OCI-M1 (cell line): ENCODE measurements around the gene ABHD16A.

Experiments
- DNase-seq: peaks from one replicate; lab custom pipeline; 2025; lab: John Stamatoyannopoulos, UW

ABHD16A gene

DNA sequence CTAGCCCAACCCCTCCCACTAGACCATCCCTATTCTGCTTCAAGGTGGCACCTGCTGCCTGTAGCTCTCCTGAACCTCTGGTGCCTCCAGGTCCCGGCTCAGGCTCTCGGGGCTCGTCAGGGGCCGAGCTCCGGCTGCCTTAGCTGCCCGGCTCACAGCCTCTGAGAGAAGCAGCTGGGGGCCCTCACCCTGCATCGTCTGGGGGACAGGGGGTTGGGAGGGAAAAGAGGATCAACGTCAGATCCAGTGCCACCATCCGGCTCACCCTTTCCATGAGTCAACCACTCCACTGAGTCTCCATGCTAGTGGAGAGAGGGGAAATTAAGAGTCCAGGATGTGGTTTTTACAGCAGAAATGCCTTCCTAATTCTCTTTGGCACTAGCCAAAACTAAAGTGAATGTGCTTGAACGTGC lies 63.7 kb downstream of the ABHD16A start:
- no peak for DNase-seq

DNA sequence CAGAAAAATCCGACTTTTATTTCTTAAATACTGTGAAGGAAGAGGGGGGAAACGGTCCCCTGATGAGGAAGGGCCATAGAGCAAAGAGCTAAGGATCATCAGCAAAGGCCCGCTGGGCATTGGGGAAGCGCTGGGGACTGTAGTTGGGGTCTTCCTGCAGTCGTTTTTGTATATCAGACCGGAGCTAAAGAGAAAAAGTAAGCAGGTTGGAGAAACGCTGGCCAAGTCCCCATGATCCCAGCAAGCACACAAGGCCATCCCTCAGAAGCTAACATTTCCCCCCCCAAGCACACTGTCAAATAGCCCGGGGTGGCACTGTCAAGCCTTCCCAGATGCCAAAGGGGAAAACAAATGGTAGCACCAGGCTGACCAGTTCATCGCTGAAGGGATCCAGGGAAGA lies 64.1 kb downstream of the ABHD16A start:
- no peak for DNase-seq
